SK-N-SH treated with all-trans-retinoic acid at 6 μM for 48 hours (cell line): ENCODE data around the gene PRSS22.

Experiments used
- CSDC2 ChIP-seq: fragments of 250-450 bp; sonication (Bioruptor Pico); IDR thresholded peaks from 2 replicates; pipeline ENCODE4 v1.5.0; 2020; ENCODE audit warnings: mild to moderate bottlenecking, moderate library complexity
- ESRRG ChIP-seq: fragments of 250-450 bp; sonication (Bioruptor Pico); IDR thresholded peaks from 2 replicates; pipeline ENCODE4 v1.6.1; 2021; ENCODE audit warnings: mild to moderate bottlenecking
- PATZ1 ChIP-seq: fragments of 250-450 bp; sonication (Bioruptor Pico); IDR thresholded peaks from 2 replicates; pipeline ENCODE4 v1.8.0; 2020; ENCODE audit warnings: mild to moderate bottlenecking, moderate library complexity, borderline replicate concordance
- POU6F1 ChIP-seq: fragments of 250-450 bp; sonication (Bioruptor Pico); IDR thresholded peaks from 2 replicates; pipeline ENCODE4 v1.8.0; 2021; ENCODE audit warnings: low read depth, mild to moderate bottlenecking, moderate library complexity, borderline replicate concordance
- PPARA ChIP-seq: fragments of 250-450 bp; sonication (Bioruptor Pico); IDR thresholded peaks from 2 replicates; pipeline ENCODE4 v1.5.0; 2020; ENCODE audit warnings: mild to moderate bottlenecking, borderline replicate concordance
- RARB ChIP-seq: fragments of 250-450 bp; sonication (Bioruptor Pico); IDR thresholded peaks from 2 replicates; pipeline ENCODE4 v1.8.0; 2021; ENCODE audit warnings: mild to moderate bottlenecking, moderate library complexity
- SNAI2 ChIP-seq: fragments of 250-450 bp; sonication (Bioruptor Pico); IDR thresholded peaks from 2 replicates; pipeline ENCODE4 v1.5.0; 2020; ENCODE audit warnings: mild to moderate bottlenecking, moderate library complexity
- TCF4 ChIP-seq: fragments of 250-450 bp; sonication (Bioruptor Pico); IDR thresholded peaks from 2 replicates; pipeline ENCODE4 v1.8.0; 2021; ENCODE audit warnings: mild to moderate bottlenecking, moderate library complexity, borderline replicate concordance
- TSHZ2 ChIP-seq: fragments of 250-450 bp; sonication (Bioruptor Pico); IDR thresholded peaks from 2 replicates; pipeline ENCODE4 v1.5.0; 2020; ENCODE audit warnings: mild to moderate bottlenecking, moderate library complexity
- ZFP30 ChIP-seq: fragments of 450-650 bp; formaldehyde crosslinking; IDR thresholded peaks from 2 replicates; pipeline ENCODE4 v1.5.0; 2022; ENCODE audit warnings: mild to moderate bottlenecking, moderate library complexity
- ZNF565 ChIP-seq: fragments of 450-650 bp; formaldehyde crosslinking; conservative IDR thresholded peaks from 2 replicates; pipeline ENCODE4 v1.5.0; 2020; ENCODE audit warnings: low read depth, mild to moderate bottlenecking, moderate library complexity
- ZNF8 ChIP-seq: fragments of 450-650 bp; formaldehyde crosslinking; IDR thresholded peaks from 2 replicates; pipeline ENCODE4 v1.5.0; 2020; ENCODE audit warnings: mild to moderate bottlenecking, moderate library complexity
- TF ChIP-seq, protein P1 (sequence below): fragments of 250-450 bp; sonication (Bioruptor Pico); IDR thresholded peaks from 2 replicates; pipeline ENCODE4 v1.5.1; 2020; ENCODE audit warnings: low read depth, mild to moderate bottlenecking, moderate library complexity

- TF ChIP-seq ZNF8 (no peak), TSHZ2 (CRISPR knock-in tag) (no peak), ESRRG (CRISPR knock-in tag) (no peak), PATZ1 (CRISPR knock-in tag) (no peak), CSDC2 (CRISPR knock-in tag) (no peak), POU6F1 (CRISPR knock-in tag) (no peak), RARB (no peak), SNAI2 (CRISPR knock-in tag) (no peak), ZFP30 (no peak), ZNF565 (no peak), PPARA (CRISPR knock-in tag) (no peak), TCF4 (CRISPR knock-in tag) (no peak)
- TF ChIP-seq, protein P1, sequence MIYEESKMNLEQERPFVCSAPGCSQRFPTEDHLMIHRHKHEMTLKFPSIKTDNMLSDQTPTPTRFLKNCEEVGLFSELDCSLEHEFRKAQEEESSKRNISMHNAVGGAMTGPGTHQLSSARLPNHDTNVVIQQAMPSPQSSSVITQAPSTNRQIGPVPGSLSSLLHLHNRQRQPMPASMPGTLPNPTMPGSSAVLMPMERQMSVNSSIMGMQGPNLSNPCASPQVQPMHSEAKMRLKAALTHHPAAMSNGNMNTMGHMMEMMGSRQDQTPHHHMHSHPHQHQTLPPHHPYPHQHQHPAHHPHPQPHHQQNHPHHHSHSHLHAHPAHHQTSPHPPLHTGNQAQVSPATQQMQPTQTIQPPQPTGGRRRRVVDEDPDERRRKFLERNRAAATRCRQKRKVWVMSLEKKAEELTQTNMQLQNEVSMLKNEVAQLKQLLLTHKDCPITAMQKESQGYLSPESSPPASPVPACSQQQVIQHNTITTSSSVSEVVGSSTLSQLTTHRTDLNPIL (CRISPR knock-in tag): no peak
Observed at GRCh38 chr16:2829501-2830354, 28.2 kb downstream of the PRSS22 start, which contains the start of gene ZG16B.
